SK-N-SH (cell line): ENCODE measurements around the gene CAD. TPM values are rescaled to one million over a fixed set of nuclear protein-coding genes. Genes with fewer than 3 reads are reported as not detected.
A peak's percentile ranks its signal among the peaks of the same experiment; 100 is the strongest.
"Not testable (repeated sequence)": the region's sequence is repeated elsewhere in the genome, so short reads cannot be mapped to it uniquely, and the experiment has no call there.

ENCODE experiments used
- CTCF ChIA-PET: fragments of 300-600, 350-600 bp; formaldehyde crosslinking; extraction: SDS; loops from one replicate; lab custom pipeline; 2021; lab: Yijun Ruan, JAX
- POLR2A ChIA-PET: fragments of 350-600 bp; sonication (Branson Sonifier 250); formaldehyde crosslinking; extraction: SDS; loops from one replicate; lab custom pipeline; 2020; ENCODE audit warnings: antibody characterized with exemption, inconsistent platforms; lab: Yijun Ruan, JAX
- DNase-seq: peaks from one replicate; pipeline ENCODE4 v3.0.0; 2012
- H2AFZ ChIP-seq: fragments of 200-600 bp; sonication (generic); 2 replicates; pipeline ENCODE4 v1.8.1; 2016; ENCODE audit warnings: antibody characterized with exemption, mild to moderate bottlenecking, low read depth
- H3F3A ChIP-seq: fragments of 200-600 bp; sonication (generic); replicated peaks from 2 replicates; pipeline ENCODE3; 2016; ENCODE audit warnings: antibody characterized with exemption, mild to moderate bottlenecking; ENCODE audit not compliant: insufficient read depth
- H3K27ac ChIP-seq, 2 experiments: fragments of 200-500 bp in 1 of 2; fragments of 200-600 bp in 1 of 2; sonication (Bioruptor generic) in 1 of 2; sonication (generic), shearing (Covaris generic) in 1 of 2; 2 replicates each; pipeline versions ENCODE4 v1.5.1 to v1.6.1; 2014 to 2016; ENCODE audit warnings: low read depth in 2 of 2, inconsistent platforms in 1 of 2, low read length in 1 of 2, mild to moderate bottlenecking in 1 of 2, mixed read lengths in 1 of 2
- H3K27me3 ChIP-seq: fragments of 200-600 bp; sonication (generic), shearing (Covaris generic); 2 replicates; pipeline ENCODE4 v1.6.1; 2016; ENCODE audit warnings: mixed run types; ENCODE audit not compliant: insufficient read depth
- H3K36me3 ChIP-seq, 2 experiments: fragments of 200-500 bp in 1 of 2; fragments of 200-600 bp in 1 of 2; sonication (Bioruptor generic) in 1 of 2; sonication (generic) in 1 of 2; replicated peaks in 1 of 2; 2 replicates each; pipeline versions ENCODE3 to v1.5.1; 2014 to 2016; ENCODE audit warnings: low read length in 1 of 2, mild to moderate bottlenecking in 1 of 2; ENCODE audit not compliant: insufficient read depth in 2 of 2, control insufficient read depth in 1 of 2
- H3K4me1 ChIP-seq, 2 experiments: fragments of 200-500 bp in 1 of 2; fragments of 200-600 bp in 1 of 2; sonication (Bioruptor generic) in 1 of 2; sonication (generic), shearing (Covaris generic) in 1 of 2; 2 replicates each; pipeline versions ENCODE4 v1.5.1 to v1.6.1; 2014 to 2016; ENCODE audit warnings: low read depth in 1 of 2, low read length in 1 of 2, mixed run types in 1 of 2; ENCODE audit not compliant: insufficient read depth in 2 of 2, control insufficient read depth in 1 of 2
- H3K4me2 ChIP-seq: fragments of 200-600 bp; sonication (generic), shearing (Covaris generic); 2 replicates; pipeline ENCODE4 v1.6.1; 2017; ENCODE audit warnings: mixed run types
- H3K4me3 ChIP-seq, 2 experiments: fragments of 200-500 bp in 1 of 2; fragments of 200-600 bp in 1 of 2; sonication (Bioruptor generic) in 1 of 2; sonication (generic), shearing (Covaris generic) in 1 of 2; 2 replicates each; pipeline versions ENCODE4 v1.5.1 to v1.8.1; 2014 to 2016; ENCODE audit warnings: low read depth in 2 of 2, inconsistent platforms in 1 of 2, low read length in 1 of 2, mild to moderate bottlenecking in 1 of 2, mixed read lengths in 1 of 2, moderate library complexity in 1 of 2
- H3K79me2 ChIP-seq: fragments of 200-600 bp; sonication (generic); 2 replicates; pipeline ENCODE4 v1.8.1; 2017; ENCODE audit warnings: mild to moderate bottlenecking; ENCODE audit not compliant: insufficient read depth
- H3K9ac ChIP-seq: fragments of 200-600 bp; sonication (generic); 2 replicates; pipeline ENCODE4 v1.6.1; 2017; ENCODE audit warnings: mixed run types
- H3K9me2 ChIP-seq: fragments of 200-600 bp; sonication (generic); 2 replicates; pipeline ENCODE4 v1.6.1; 2017; ENCODE audit warnings: mixed run types
- H3K9me3 ChIP-seq: fragments of 200-600 bp; sonication (generic); 2 replicates; pipeline ENCODE4 v1.6.1; 2017; ENCODE audit warnings: mixed run types, mild to moderate bottlenecking, moderate library complexity
- H4K20me1 ChIP-seq: fragments of 200-600 bp; sonication (generic); 2 replicates; pipeline ENCODE4 v1.6.1; 2017; ENCODE audit warnings: mild to moderate bottlenecking, mixed run types; ENCODE audit not compliant: insufficient read depth
- EZH2phosphoT487 ChIP-seq: fragments of 200-600 bp; sonication (generic); IDR thresholded peaks from 2 replicates; pipeline ENCODE4 v1.6.1; 2017; ENCODE audit warnings: low read depth, mixed run types, mild to moderate bottlenecking, antibody characterized with exemption, moderate library complexity, borderline replicate concordance
- FOXJ3 ChIP-seq: sonication (generic); formaldehyde crosslinking; IDR thresholded peaks from 2 replicates; pipeline ENCODE4 v1.5.1; 2020; ENCODE audit warnings: mild to moderate bottlenecking, missing genetic modification reagents
- FOXM1 ChIP-seq: IDR thresholded peaks from 2 replicates; pipeline ENCODE4 v1.4.0; 2012; ENCODE audit warnings: low read depth, mild to moderate bottlenecking
- MEF2A ChIP-seq: IDR thresholded peaks from 2 replicates; pipeline ENCODE4 v1.4.0; 2012; ENCODE audit warnings: low read depth, borderline replicate concordance
- POLR2AphosphoS5 ChIP-seq: IDR thresholded peaks from 2 replicates; pipeline ENCODE4 v1.6.1; 2012; ENCODE audit warnings: low read depth, low read length
- RFX5 ChIP-seq: IDR thresholded peaks from 2 replicates; pipeline ENCODE4 v1.6.1; 2012; ENCODE audit warnings: mild to moderate bottlenecking, improper control_type of control experiment, low read length
- YY1 ChIP-seq: IDR thresholded peaks from 2 replicates; pipeline ENCODE4 v1.4.0; 2012; ENCODE audit warnings: low read depth, mild to moderate bottlenecking
- WGBS: methylation state at CpG from one replicate; pipeline ENCODE4 v1.1.6; 2017; ENCODE audit warnings: low lambda C conversion rate; 5-methylcytosine and 5-hydroxymethylcytosine counted together
- polyA plus RNA-seq, 3 experiments: library from polyadenylated mRNA; depleted of rRNA; stranded (reverse); fragments of >200 nt; gene quantifications; 2 replicates each; pipeline ENCODE4 v1.2.3, GENCODE V29; 2012
- TF ChIP-seq, protein P1 (sequence below): IDR thresholded peaks from 2 replicates; pipeline ENCODE4; 2012
- TF ChIP-seq, protein P2 (sequence below): IDR thresholded peaks from 2 replicates; pipeline ENCODE4 v1.4.0; 2012; ENCODE audit warnings: low read depth, borderline replicate concordance
- TF ChIP-seq, protein P3 (sequence below): fragments of 150-350 bp; IDR thresholded peaks from 2 replicates; pipeline ENCODE4 v1.6.1; 2017; ENCODE audit warnings: antibody characterized with exemption, low read length, low read depth, borderline replicate concordance
- TF ChIP-seq, protein P4 (sequence below): IDR thresholded peaks from 2 replicates; pipeline ENCODE4 v1.6.1; 2012; ENCODE audit warnings: mild to moderate bottlenecking, low read depth, low read length, moderate library complexity

The CAD gene
- polyA plus RNA-seq, 1 of the 3 experiments (the other 2 are of a cell fraction), result 47.6 TPM

DNA sequence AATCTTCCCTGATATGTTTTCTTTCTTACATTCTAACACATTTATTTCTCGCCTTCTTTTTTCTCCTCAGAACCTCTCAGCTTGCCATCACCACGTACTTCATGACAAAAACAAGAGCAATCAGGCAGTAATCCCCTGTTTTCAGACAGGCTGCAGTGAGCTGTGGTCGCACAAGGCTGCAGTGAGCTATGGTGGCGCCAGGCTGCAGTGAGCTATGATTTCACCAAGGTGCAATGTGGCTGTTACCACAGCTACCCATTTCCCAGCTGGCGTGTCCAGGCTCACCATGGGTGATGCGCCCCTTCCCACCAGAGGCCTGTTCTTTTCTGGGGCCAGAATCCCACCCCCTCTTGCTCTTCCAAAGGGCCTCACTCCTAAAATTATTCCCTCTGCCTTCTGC is 42.5 kb upstream of the CAD start:
- peaks cover 3 to 7% of the 10 kb centered on the region in 2 experiments; a peak in 3 of 4 replicates for H3K4me1 ChIP-seq
- H3K36me3 ChIP-seq, result no peaks in the 10 kb centered on the region
- H3K9me3 ChIP-seq, result no peaks in the 10 kb centered on the region
- H3F3A ChIP-seq, result no peaks in the 10 kb centered on the region
- H3K4me2 ChIP-seq, result peak overlapping the region; percentile 10
- no peak overlapping the region for H3K27ac ChIP-seq
- 71% methylated on average over 6 of the region's 6 CpGs for WGBS
- no peak overlapping the region for H3K9ac ChIP-seq
- no peak overlapping the region for H3K4me3 ChIP-seq
- no peaks in the 10 kb centered on the region for H3K9me2 ChIP-seq
- POLR2A ChIA-PET, result no interaction called here
- H2AFZ ChIP-seq, result no peak overlapping the region
- TF ChIP-seq MEF2A (no peak), FOXJ3 (CRISPR knock-in tag) (no peak), POLR2AphosphoS5 (no peak), FOXM1 (no peak), RFX5 (no peak), EZH2phosphoT487 (no peak), YY1 (no peak)
- TF ChIP-seq, protein P1, sequence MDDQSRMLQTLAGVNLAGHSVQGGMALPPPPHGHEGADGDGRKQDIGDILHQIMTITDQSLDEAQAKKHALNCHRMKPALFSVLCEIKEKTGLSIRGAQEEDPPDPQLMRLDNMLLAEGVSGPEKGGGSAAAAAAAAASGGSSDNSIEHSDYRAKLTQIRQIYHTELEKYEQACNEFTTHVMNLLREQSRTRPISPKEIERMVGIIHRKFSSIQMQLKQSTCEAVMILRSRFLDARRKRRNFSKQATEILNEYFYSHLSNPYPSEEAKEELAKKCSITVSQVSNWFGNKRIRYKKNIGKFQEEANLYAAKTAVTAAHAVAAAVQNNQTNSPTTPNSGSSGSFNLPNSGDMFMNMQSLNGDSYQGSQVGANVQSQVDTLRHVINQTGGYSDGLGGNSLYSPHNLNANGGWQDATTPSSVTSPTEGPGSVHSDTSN, result no peak
- TF ChIP-seq, protein P2, sequence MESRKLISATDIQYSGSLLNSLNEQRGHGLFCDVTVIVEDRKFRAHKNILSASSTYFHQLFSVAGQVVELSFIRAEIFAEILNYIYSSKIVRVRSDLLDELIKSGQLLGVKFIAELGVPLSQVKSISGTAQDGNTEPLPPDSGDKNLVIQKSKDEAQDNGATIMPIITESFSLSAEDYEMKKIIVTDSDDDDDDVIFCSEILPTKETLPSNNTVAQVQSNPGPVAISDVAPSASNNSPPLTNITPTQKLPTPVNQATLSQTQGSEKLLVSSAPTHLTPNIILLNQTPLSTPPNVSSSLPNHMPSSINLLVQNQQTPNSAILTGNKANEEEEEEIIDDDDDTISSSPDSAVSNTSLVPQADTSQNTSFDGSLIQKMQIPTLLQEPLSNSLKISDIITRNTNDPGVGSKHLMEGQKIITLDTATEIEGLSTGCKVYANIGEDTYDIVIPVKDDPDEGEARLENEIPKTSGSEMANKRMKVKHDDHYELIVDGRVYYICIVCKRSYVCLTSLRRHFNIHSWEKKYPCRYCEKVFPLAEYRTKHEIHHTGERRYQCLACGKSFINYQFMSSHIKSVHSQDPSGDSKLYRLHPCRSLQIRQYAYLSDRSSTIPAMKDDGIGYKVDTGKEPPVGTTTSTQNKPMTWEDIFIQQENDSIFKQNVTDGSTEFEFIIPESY, result no peak
- TF ChIP-seq, protein P3, sequence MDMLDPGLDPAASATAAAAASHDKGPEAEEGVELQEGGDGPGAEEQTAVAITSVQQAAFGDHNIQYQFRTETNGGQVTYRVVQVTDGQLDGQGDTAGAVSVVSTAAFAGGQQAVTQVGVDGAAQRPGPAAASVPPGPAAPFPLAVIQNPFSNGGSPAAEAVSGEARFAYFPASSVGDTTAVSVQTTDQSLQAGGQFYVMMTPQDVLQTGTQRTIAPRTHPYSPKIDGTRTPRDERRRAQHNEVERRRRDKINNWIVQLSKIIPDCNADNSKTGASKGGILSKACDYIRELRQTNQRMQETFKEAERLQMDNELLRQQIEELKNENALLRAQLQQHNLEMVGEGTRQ, result no peak
- CTCF ChIA-PET, result interaction anchor here (0.6 to 2.8 kb wide), 10 partner anchors 9 to 213 kb away, joined by 3 to 21 read pairs (median 6); no protein-coding TSS in a partner anchor
- no peaks in the 10 kb centered on the region for H3K79me2 ChIP-seq
- no peaks in the 10 kb centered on the region for H4K20me1 ChIP-seq
- no peak for DNase-seq
- H3K27me3 ChIP-seq, result no peaks in the 10 kb centered on the region

DNA sequence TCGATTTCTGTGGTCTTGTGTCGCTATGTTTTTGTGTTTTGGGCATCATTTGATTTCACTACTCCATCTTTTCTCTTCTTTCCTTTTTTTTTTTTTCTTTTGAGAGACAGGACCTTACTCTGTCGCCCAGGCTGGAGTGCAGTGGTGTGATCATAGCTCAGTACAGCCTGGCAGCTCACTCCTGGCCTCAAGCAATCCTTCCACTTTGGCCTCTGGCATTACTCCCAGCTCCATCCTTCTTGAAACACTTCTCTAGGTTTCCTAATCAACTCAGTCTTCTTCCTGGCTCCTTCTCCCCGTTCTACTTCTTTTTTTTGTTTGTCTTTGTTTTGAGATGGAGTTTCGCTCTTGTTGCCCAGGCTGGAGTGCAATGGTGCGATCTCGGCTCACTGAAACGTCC is 41.8 kb upstream of the CAD start:
- H3K79me2 ChIP-seq, result no peaks in the 10 kb centered on the region
- H3K36me3 ChIP-seq, result no peaks in the 10 kb centered on the region
- H3K4me3 ChIP-seq, result no peak overlapping the region
- TF ChIP-seq, protein P4, sequence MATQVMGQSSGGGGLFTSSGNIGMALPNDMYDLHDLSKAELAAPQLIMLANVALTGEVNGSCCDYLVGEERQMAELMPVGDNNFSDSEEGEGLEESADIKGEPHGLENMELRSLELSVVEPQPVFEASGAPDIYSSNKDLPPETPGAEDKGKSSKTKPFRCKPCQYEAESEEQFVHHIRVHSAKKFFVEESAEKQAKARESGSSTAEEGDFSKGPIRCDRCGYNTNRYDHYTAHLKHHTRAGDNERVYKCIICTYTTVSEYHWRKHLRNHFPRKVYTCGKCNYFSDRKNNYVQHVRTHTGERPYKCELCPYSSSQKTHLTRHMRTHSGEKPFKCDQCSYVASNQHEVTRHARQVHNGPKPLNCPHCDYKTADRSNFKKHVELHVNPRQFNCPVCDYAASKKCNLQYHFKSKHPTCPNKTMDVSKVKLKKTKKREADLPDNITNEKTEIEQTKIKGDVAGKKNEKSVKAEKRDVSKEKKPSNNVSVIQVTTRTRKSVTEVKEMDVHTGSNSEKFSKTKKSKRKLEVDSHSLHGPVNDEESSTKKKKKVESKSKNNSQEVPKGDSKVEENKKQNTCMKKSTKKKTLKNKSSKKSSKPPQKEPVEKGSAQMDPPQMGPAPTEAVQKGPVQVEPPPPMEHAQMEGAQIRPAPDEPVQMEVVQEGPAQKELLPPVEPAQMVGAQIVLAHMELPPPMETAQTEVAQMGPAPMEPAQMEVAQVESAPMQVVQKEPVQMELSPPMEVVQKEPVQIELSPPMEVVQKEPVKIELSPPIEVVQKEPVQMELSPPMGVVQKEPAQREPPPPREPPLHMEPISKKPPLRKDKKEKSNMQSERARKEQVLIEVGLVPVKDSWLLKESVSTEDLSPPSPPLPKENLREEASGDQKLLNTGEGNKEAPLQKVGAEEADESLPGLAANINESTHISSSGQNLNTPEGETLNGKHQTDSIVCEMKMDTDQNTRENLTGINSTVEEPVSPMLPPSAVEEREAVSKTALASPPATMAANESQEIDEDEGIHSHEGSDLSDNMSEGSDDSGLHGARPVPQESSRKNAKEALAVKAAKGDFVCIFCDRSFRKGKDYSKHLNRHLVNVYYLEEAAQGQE, result no peak
- no peak for TF ChIP-seq FOXJ3 (CRISPR knock-in tag)
- peaks cover 3 to 13% of the 10 kb centered on the region in 2 experiments; a peak in 3 of 4 replicates for H3K4me1 ChIP-seq
- no peak overlapping the region for H3K4me2 ChIP-seq
- no peak for DNase-seq
- H2AFZ ChIP-seq, result no peak overlapping the region
- H3K9ac ChIP-seq, result no peak overlapping the region
- H3K27ac ChIP-seq, result no peak overlapping the region
- H3K9me2 ChIP-seq, result no peaks in the 10 kb centered on the region
- 64% methylated on average over 8 of the region's 8 CpGs for WGBS
- no peaks in the 10 kb centered on the region for H3F3A ChIP-seq
- ChIA-PET POLR2A (no interaction called here), CTCF (interaction anchor here (0.6 to 2.8 kb wide), 11 partner anchors 9 to 213 kb away, joined by 3 to 21 read pairs (median 6); partner anchors contain the start of gene ABHD1)
- no peaks in the 10 kb centered on the region for H3K9me3 ChIP-seq
- no peaks in the 10 kb centered on the region for H4K20me1 ChIP-seq
- H3K27me3 ChIP-seq, result no peaks in the 10 kb centered on the region

DNA sequence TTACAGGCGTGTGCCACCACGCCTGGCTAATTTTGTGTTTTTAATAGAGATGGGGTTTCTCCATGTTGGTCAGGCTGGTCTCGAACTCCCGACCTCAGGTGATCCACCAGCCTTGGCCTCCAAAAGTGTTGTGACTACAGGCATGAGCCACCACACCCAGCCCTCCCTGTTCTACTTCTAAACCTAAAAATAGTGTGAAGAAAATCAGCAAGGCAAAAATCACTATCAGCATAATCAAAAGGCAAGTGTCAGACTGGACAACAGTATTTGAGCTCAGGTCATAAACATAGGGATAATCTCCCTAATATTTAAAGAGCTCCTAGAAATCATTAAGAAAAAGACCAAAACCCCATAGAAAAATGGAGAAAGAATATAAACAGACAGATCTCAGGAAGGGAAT is 41.4 kb upstream of the CAD start:
- WGBS, result 73% methylated on average over 4 of the region's 4 CpGs
- H4K20me1 ChIP-seq, H3K9ac ChIP-seq, POLR2A ChIA-PET, H3K4me2 ChIP-seq, H2AFZ ChIP-seq, H3K27ac ChIP-seq, DNase-seq, H3K36me3 ChIP-seq, H3F3A ChIP-seq, H3K4me3 ChIP-seq, H3K9me3 ChIP-seq, H3K79me2 ChIP-seq, H3K27me3 ChIP-seq, H3K9me2 ChIP-seq: not testable (repeated sequence)
- CTCF ChIA-PET, result interaction anchor here (1.0 to 2.8 kb wide), 9 partner anchors 10 to 214 kb away, joined by 3 to 21 read pairs (median 7); partner anchors contain the start of gene ABHD1
- peaks cover 3 to 16% of the 10 kb centered on the region in 2 experiments; a peak in 3 of 4 replicates for H3K4me1 ChIP-seq
